ENCODE data around the gene RCAN2. TPM values are rescaled to one million over a fixed set of nuclear protein-coding genes. Genes with fewer than 3 reads are reported as not detected.

Gene RCAN2
- total and polyA plus RNA-seq, 2 donors (not counting 3 experiments of a cell fraction or from before 2014, with no cell fraction given) = 0.07 to 0.33 TPM

DNA sequence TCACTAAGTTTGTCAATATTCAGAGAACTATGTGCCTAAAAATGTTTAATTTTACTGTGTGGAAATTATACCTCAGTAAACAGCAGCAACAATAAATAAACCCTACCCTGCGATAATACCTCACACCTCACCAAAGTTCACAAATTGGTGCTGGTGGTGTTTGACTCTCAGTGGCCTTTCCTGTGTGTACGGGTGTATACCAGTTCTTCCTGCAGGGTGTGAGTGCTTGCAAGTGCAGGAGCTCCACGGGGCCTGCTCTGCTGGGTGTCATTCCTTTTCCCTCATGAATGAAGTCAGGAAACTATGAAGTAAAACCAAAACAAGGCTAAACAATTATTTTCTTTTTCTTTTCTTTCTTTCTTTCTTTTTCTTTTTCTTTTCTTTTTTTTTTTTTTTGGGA lies 316.3 kb downstream of the RCAN2 start:
- intact Hi-C loops (cut with micrococcal nuclease) = no loop called here
- FAIRE-seq (no peak), DNase-seq (ENCODE audit: low read depth, low spot score) (no peak)
- Histone ChIP-seq H3K4me3 (replicated peaks in 1 of 3; ENCODE audit: insufficient read depth in 1 of 3, low read depth in 1 of 3, low read length in 3 of 3) (no peak overlapping the region), H3K27me3 (ENCODE audit: control insufficient read depth in 2 of 2, insufficient read depth in 2 of 2, low read length in 2 of 2) (peaks cover 11 to 20% of the 10 kb centered on the region in 2 experiments), H3K27ac (ENCODE audit: insufficient read depth, low read depth, low read length) (no peak overlapping the region), H2AFZ (ENCODE audit: low read depth, low read length) (no peak overlapping the region), H3K79me2 (ENCODE audit: control insufficient read depth, insufficient read depth, low read length) (no peaks in the 10 kb centered on the region), H4K20me1 (replicated peaks; ENCODE audit: control insufficient read depth, extremely low read depth, insufficient read depth, low read length) (no peaks in the 10 kb centered on the region), H3K4me2 (ENCODE audit: insufficient read depth, low read length) (no peak overlapping the region), H3K4me1 (ENCODE audit: control insufficient read depth, extremely low read depth, insufficient read depth, low read length) (no peaks in the 10 kb centered on the region), H3K9me3 (replicated peaks; ENCODE audit: control insufficient read depth, insufficient read depth, low read length) (no peaks in the 10 kb centered on the region), H3K36me3 (ENCODE audit: control insufficient read depth in 2 of 2, extremely low read depth in 1 of 2, insufficient read depth in 2 of 2, low read length in 2 of 2) (no peaks in the 10 kb centered on the region), H3K9me1 (replicated peaks; ENCODE audit: control insufficient read depth, extremely low read depth, insufficient read depth, low read length) (no peaks in the 10 kb centered on the region), H3K9ac (replicated peaks; ENCODE audit: extremely low read depth, insufficient read depth, low read length) (no peak overlapping the region)
- TF ChIP-seq JUN (IDR thresholded peaks at IDR 0.05; ENCODE audit: borderline replicate concordance, insufficient read depth, insufficient read length, low read depth) (no peak), POLR2A (IDR thresholded peaks at IDR 0.05; ENCODE audit: low read depth, low read length) (no peak), FOS (IDR thresholded peaks at IDR 0.05; ENCODE audit: borderline replicate concordance, insufficient read depth, low read length) (no peak), POLR2AphosphoS5 (IDR thresholded peaks at IDR 0.05; ENCODE audit: insufficient read depth, low read depth, low read length) (no peak)
- BruUV-seq (replicated peaks) = no TSS peak
- ChIA-PET CTCF (no interaction called here), POLR2A (no interaction called here)
- dilution Hi-C loops (cut with MboI; ENCODE audit: extremely low pct_ligation_motif_present, low sequenced_read_pairs) = no loop called here

DNA sequence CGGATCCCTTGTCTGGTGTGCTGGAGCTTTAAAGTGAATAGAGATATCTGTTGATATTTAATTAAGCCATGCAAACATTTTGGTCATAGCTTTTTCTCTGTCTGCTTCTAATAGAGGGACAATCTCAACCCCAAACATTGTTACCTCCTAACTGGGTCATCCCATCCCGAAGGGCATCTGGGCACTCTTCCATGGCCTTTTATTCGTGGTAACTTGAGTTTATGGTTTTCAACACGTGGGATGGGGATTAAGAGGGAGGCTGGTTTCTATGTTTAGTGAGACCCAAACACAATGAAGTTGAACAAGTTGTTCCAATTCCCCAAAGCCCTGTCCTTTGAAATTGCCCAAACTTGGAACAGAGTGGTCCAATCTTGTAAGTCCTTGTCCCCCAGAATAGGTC lies 319.1 kb downstream of the RCAN2 start:
- no peaks in the 10 kb centered on the region for H4K20me1 ChIP-seq (replicated peaks; ENCODE audit: control insufficient read depth, extremely low read depth, insufficient read depth, low read length)
- intact Hi-C loops (cut with micrococcal nuclease) (no loop called here), dilution Hi-C loops (cut with MboI; ENCODE audit: extremely low pct_ligation_motif_present, low sequenced_read_pairs) (no loop called here)
- H3K79me2 ChIP-seq (ENCODE audit: control insufficient read depth, insufficient read depth, low read length) = no peaks in the 10 kb centered on the region
- no peak overlapping the region for H3K4me3 ChIP-seq (replicated peaks in 1 of 3; ENCODE audit: insufficient read depth in 1 of 3, low read depth in 1 of 3, low read length in 3 of 3)
- CTCF ChIA-PET = interaction anchor here (1.5 kb wide), 1 partner anchor 12 kb away, joined by 3 read pairs; no protein-coding TSS in a partner anchor
- H2AFZ ChIP-seq (ENCODE audit: low read depth, low read length) = no peak overlapping the region
- no peaks in the 10 kb centered on the region for H3K9me1 ChIP-seq (replicated peaks; ENCODE audit: control insufficient read depth, extremely low read depth, insufficient read depth, low read length)
- H3K36me3 ChIP-seq (ENCODE audit: control insufficient read depth in 2 of 2, extremely low read depth in 1 of 2, insufficient read depth in 2 of 2, low read length in 2 of 2) = no peaks in the 10 kb centered on the region
- H3K4me1 ChIP-seq (ENCODE audit: control insufficient read depth, extremely low read depth, insufficient read depth, low read length) = no peaks in the 10 kb centered on the region
- H3K9me3 ChIP-seq (replicated peaks; ENCODE audit: control insufficient read depth, insufficient read depth, low read length) = no peaks in the 10 kb centered on the region
- peaks cover 18 to 20% of the 10 kb centered on the region in 2 experiments for H3K27me3 ChIP-seq (ENCODE audit: control insufficient read depth in 2 of 2, insufficient read depth in 2 of 2, low read length in 2 of 2)
- no TSS peak for BruUV-seq (replicated peaks)
- DNase-seq (ENCODE audit: low read depth, low spot score) (no peak), FAIRE-seq (no peak)
- no peak overlapping the region for H3K9ac ChIP-seq (replicated peaks; ENCODE audit: extremely low read depth, insufficient read depth, low read length)
- TF ChIP-seq MYC (IDR thresholded peaks at IDR 0.05; ENCODE audit: low read depth, low read length) (no peak), GATA2 (IDR thresholded peaks at IDR 0.05; ENCODE audit: insufficient read depth, insufficient read length, low read depth, low read length) (no peak), EZH2 (IDR thresholded peaks at IDR 0.05; ENCODE audit: borderline replicate concordance, low read depth, low read length, severe bottlenecking) (no peak), POLR2AphosphoS5 (IDR thresholded peaks at IDR 0.05; ENCODE audit: insufficient read depth, low read depth, low read length) (no peak), FOS (IDR thresholded peaks at IDR 0.05; ENCODE audit: borderline replicate concordance, insufficient read depth, low read length) (no peak), POLR2A (IDR thresholded peaks at IDR 0.05; ENCODE audit: low read depth, low read length) (no peak), JUN (IDR thresholded peaks at IDR 0.05; ENCODE audit: borderline replicate concordance, insufficient read depth, insufficient read length, low read depth) (no peak)
- TF ChIP-seq, protein P1, sequence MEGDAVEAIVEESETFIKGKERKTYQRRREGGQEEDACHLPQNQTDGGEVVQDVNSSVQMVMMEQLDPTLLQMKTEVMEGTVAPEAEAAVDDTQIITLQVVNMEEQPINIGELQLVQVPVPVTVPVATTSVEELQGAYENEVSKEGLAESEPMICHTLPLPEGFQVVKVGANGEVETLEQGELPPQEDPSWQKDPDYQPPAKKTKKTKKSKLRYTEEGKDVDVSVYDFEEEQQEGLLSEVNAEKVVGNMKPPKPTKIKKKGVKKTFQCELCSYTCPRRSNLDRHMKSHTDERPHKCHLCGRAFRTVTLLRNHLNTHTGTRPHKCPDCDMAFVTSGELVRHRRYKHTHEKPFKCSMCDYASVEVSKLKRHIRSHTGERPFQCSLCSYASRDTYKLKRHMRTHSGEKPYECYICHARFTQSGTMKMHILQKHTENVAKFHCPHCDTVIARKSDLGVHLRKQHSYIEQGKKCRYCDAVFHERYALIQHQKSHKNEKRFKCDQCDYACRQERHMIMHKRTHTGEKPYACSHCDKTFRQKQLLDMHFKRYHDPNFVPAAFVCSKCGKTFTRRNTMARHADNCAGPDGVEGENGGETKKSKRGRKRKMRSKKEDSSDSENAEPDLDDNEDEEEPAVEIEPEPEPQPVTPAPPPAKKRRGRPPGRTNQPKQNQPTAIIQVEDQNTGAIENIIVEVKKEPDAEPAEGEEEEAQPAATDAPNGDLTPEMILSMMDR (IDR thresholded peaks at IDR 0.05; ENCODE audit: extremely low read depth in 1 of 2, insufficient read depth in 1 of 2, low read depth in 1 of 2, low read length in 2 of 2) = no peak
- TF ChIP-seq, protein P2, sequence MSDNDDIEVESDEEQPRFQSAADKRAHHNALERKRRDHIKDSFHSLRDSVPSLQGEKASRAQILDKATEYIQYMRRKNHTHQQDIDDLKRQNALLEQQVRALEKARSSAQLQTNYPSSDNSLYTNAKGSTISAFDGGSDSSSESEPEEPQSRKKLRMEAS (IDR thresholded peaks at IDR 0.05; ENCODE audit: insufficient read depth, insufficient read length) = no peak
- H3K4me2 ChIP-seq (ENCODE audit: insufficient read depth, low read length) = no peak overlapping the region
- H3K27ac ChIP-seq (ENCODE audit: insufficient read depth, low read depth, low read length) = no peak overlapping the region
- POLR2A ChIA-PET = no interaction called here
